K562 (cell line): ENCODE results near the gene EIF4G1.

Experiments used
- FOXA1 ChIP-seq: fragments of 450-650 bp; IDR thresholded peaks from 2 replicates; pipeline ENCODE4 v1.6.1; 2016; ENCODE audit warnings: mild to moderate bottlenecking, borderline replicate concordance
- UBTF ChIP-seq, 2 experiments: IDR thresholded peaks; 2 replicates each; pipeline ENCODE4 v1.6.1; 2012; ENCODE audit warnings: improper control_type of control experiment in 2 of 2, low read depth in 2 of 2, low read length in 2 of 2, borderline replicate concordance in 1 of 2
- ZNF512 ChIP-seq: IDR thresholded peaks from 2 replicates; pipeline ENCODE4 v1.6.1; 2016; ENCODE audit warnings: missing genetic modification characterization, missing compliant biosample characterization

GRCh38 chr3:184311633-184312032 is 2.8 kb upstream of the EIF4G1 start:
- TF ChIP-seq ZNF512 (tag): no peak
- TF ChIP-seq UBTF (IDR thresholded peaks at IDR 0.05; ENCODE audit: borderline replicate concordance in 1 of 2, low read depth in 2 of 2, low read length in 2 of 2): no peak
- no peak for TF ChIP-seq FOXA1
